ENCODE data around the gene KCND2. TPM values are rescaled to one million over a fixed set of nuclear protein-coding genes. Genes with fewer than 3 reads are reported as not detected.

Gene KCND2
- total and polyA plus RNA-seq, 2 of the 8 experiments (the other 6 are each of a cell fraction or from before 2014, with no cell fraction given) = 4.6 to 7.7 TPM

DNA sequence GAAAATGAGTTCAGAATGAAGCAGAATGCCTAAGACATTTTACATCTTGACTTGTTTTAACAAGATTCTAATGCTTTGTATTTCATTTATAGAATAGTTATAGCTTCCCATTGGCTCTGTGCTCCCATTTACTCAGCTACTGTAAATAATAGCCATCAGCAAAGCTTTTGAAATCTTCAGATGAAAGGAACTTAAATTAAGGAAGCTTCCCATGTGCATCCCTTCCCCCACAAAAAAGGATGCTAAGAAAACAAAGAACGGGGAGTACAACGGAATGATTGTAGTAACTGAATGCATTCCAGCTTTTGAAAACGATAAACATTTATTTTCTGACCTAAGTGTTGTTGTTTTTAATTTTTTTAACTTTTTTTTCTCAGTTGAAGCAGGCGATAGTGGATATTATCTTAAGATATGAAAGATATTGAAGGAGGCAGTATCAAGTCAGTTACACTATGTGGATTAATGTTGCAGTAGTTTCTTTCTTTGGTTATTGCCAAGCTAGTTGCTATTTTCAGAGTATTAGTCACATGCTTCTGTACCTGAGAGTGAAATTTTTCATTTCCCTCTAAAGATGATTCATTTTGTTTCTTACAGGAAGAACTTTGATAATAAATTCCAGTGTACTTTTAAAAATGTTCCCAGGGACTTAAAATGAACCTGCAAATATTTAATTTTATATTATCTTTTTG lies 129.2 kb downstream of the KCND2 start:
- H3K27me3 ChIP-seq (replicated peaks in 1 of 4; ENCODE audit: control insufficient read depth in 3 of 4, extremely low read depth in 1 of 4, insufficient read depth in 3 of 4, low read length in 3 of 4) = no peaks in the 10 kb centered on the region
- no peak overlapping the region for H3K4me2 ChIP-seq (ENCODE audit: insufficient read depth in 1 of 2, low read depth in 2 of 2, low read length in 2 of 2)
- no peaks in the 10 kb centered on the region for H3K36me3 ChIP-seq (ENCODE audit: control insufficient read depth in 2 of 4, insufficient read depth in 4 of 4, low read length in 3 of 4)
- H3K18ac ChIP-seq (ENCODE audit: extremely low read depth, low read length) = no peak overlapping the region
- no peak overlapping the region for H2BK120ac ChIP-seq (replicated peaks; ENCODE audit: low read depth, low read length)
- no peak overlapping the region for H3K27ac ChIP-seq (ENCODE audit: low read depth, low read length)
- no peak overlapping the region for H3K9ac ChIP-seq (replicated peaks in 1 of 4; ENCODE audit: extremely low read depth in 1 of 4, low read depth in 3 of 4, low read length in 3 of 4)
- no peak overlapping the region for H2BK12ac ChIP-seq (ENCODE audit: low read depth, low read length)
- no peak overlapping the region for H3K23ac ChIP-seq (ENCODE audit: insufficient read length)
- ChIA-PET POLR2A (ENCODE audit: partially characterized antibody) (no interaction called here), CTCF (ENCODE audit: partially characterized antibody) (interaction anchor here (0.7 to 1.2 kb wide), 2 partner anchors 12 to 14 kb away, joined by 3 read pairs; no protein-coding TSS in a partner anchor)
- H4K20me1 ChIP-seq (replicated peaks in 1 of 2; ENCODE audit: control insufficient read depth in 1 of 2, insufficient read depth in 2 of 2, low read length in 2 of 2) = no peaks in the 10 kb centered on the region
- H2BK15ac ChIP-seq (ENCODE audit: low read length) = no peak overlapping the region
- no peak overlapping the region for H3K4me3 ChIP-seq (ENCODE audit: extremely low read depth in 1 of 4, insufficient read depth in 2 of 4, low read depth in 3 of 4, low read length in 4 of 4)
- no peak for TF ChIP-seq BACH1 (IDR thresholded peaks at IDR 0.05; ENCODE audit: low read length)
- no peak overlapping the region for H4K5ac ChIP-seq (ENCODE audit: insufficient read length, low read depth, low read length)
- H3K23me2 ChIP-seq (ENCODE audit: low read depth, low read length) = no peaks in the 10 kb centered on the region
- FAIRE-seq = no peak
- H3K79me2 ChIP-seq (ENCODE audit: control insufficient read depth in 1 of 2, insufficient read depth in 2 of 2, low read length in 2 of 2) = no peaks in the 10 kb centered on the region
- no peak overlapping the region for H2AFZ ChIP-seq (ENCODE audit: low read length)
- DNase-seq (ENCODE audit: low read depth in 1 of 2, low spot score in 2 of 2) = no peak
- H2AK5ac ChIP-seq (ENCODE audit: low read depth, low read length) = no peak overlapping the region
- H3K79me1 ChIP-seq (ENCODE audit: low read depth, low read length) = no peaks in the 10 kb centered on the region
- no peak overlapping the region for H3K4ac ChIP-seq (replicated peaks; ENCODE audit: insufficient read length, low read depth, low read length)
- no peaks in the 10 kb centered on the region for H3K4me1 ChIP-seq (replicated peaks in 1 of 4; ENCODE audit: control insufficient read depth in 3 of 4, insufficient read depth in 4 of 4, low read length in 3 of 4)
- whole genome bisulfite sequencing, 2 experiments (ENCODE audit: extremely low coverage in 1 of 2, insufficient coverage in 1 of 2, insufficient read length in 1 of 2, insufficient replicate concordance in 2 of 2, low coverage in 1 of 2, low lambda C conversion rate in 2 of 2, missing lambda C conversion rate in 1 of 2) = 79% methylated on average over 4 of the region's 4 CpGs; no CpG with 5 or more reads in 1 of the 2 experiments
- no peak overlapping the region for H3K14ac ChIP-seq (ENCODE audit: insufficient read length)
- H4K8ac ChIP-seq (ENCODE audit: extremely low read depth, insufficient read depth, low read length) = no peak overlapping the region
- H3K56ac ChIP-seq (replicated peaks; ENCODE audit: insufficient read length, low read depth, low read length) = no peak overlapping the region
- H2BK5ac ChIP-seq (ENCODE audit: low read depth, low read length) = no peak overlapping the region
- H2BK20ac ChIP-seq (ENCODE audit: low read length) = no peak overlapping the region
- H3K9me3 ChIP-seq (ENCODE audit: insufficient read depth in 2 of 2, low read depth in 1 of 2, low read length in 1 of 2) = no peaks in the 10 kb centered on the region
- no peak overlapping the region for H4K91ac ChIP-seq (replicated peaks; ENCODE audit: insufficient read length, low read length)
